Inferior parietal cortex (tissue), 1 donor: ENCODE data around the gene FCER1G.

Experiments
- DNase-seq: peaks from one replicate; pipeline ENCODE4 v3.0.0-alpha.2; 2016; ENCODE audit errors: extremely low spot score

FCER1G gene

GRCh38 chr1:161188381-161188780 lies 26.7 kb upstream of the FCER1G start:
- no peak for DNase-seq

- no peak for DNase-seq
Observed at GRCh38 chr1:161189036-161189435, 26.1 kb upstream of the FCER1G start.

GRCh38 chr1:161190962-161191521 lies 24.1 kb upstream of the FCER1G start:
- no peak for DNase-seq

GRCh38 chr1:161191971-161192370 lies 23.1 kb upstream of the FCER1G start:
- no peak for DNase-seq

GRCh38 chr1:161192476-161193465 lies 22.3 kb upstream of the FCER1G start:
- DNase-seq, result peak; percentile 89

GRCh38 chr1:161193561-161194235 lies 21.4 kb upstream of the FCER1G start:
- DNase-seq, result peak; percentile 75

- DNase-seq, result no peak
Observed at GRCh38 chr1:161195171-161195570, 19.9 kb upstream of the FCER1G start.

- no peak for DNase-seq
Observed at GRCh38 chr1:161196111-161196510, 19.0 kb upstream of the FCER1G start.

- no peak for DNase-seq
Observed at GRCh38 chr1:161196521-161197451, 18.3 kb upstream of the FCER1G start.

GRCh38 chr1:161197560-161198193 lies 17.4 kb upstream of the FCER1G start:
- no peak for DNase-seq

GRCh38 chr1:161198194-161198896 lies 16.8 kb upstream of the FCER1G start:
- DNase-seq, result no peak

- peak; percentile 86 for DNase-seq
Observed at GRCh38 chr1:161198897-161199431, 16.1 kb upstream of the FCER1G start, which contains the start of gene ADAMTS4. Gene ADAMTS4 (minus strand): TSS chr1:161199054. CDS start chr1:161198627, 427 bp downstream.

GRCh38 chr1:161199506-161200139 lies 15.5 kb upstream of the FCER1G start:
- no peak for DNase-seq

GRCh38 chr1:161200421-161200991 lies 14.6 kb upstream of the FCER1G start:
- peak; percentile 63 for DNase-seq

GRCh38 chr1:161200992-161201835 lies 13.9 kb upstream of the FCER1G start:
- DNase-seq, result peak; percentile 46

- DNase-seq, result peak; percentile 99
Observed at GRCh38 chr1:161201836-161202712, 13.0 kb upstream of the FCER1G start, which contains the start of gene NDUFS2. Gene NDUFS2 (plus strand): TSS chr1:161202367. CDS start chr1:161202386, 19 bp downstream.
